Retina (tissue), 1 donor: ENCODE measurements around the gene NEURL2.

Source experiments
- DNase-seq: peaks from one replicate; pipeline ENCODE4 v3.0.0-alpha.2; 2016

Gene NEURL2

GRCh38 chr20:45867136-45867818 lies 23.7 kb downstream of the NEURL2 start:
- no peak for DNase-seq

GRCh38 chr20:45866454-45866853 lies 24.6 kb downstream of the NEURL2 start:
- no peak for DNase-seq

- DNase-seq: no peak
These were observed 27.2 kb downstream of the NEURL2 start for GRCh38 chr20:45863543-45864470.

GRCh38 chr20:45861221-45862075 lies 29.6 kb downstream of the NEURL2 start:
- no peak for DNase-seq

GRCh38 chr20:45860560-45861220 lies 30.3 kb downstream of the NEURL2 start:
- DNase-seq: no peak

GRCh38 chr20:45859916-45860315 lies 31.1 kb downstream of the NEURL2 start:
- no peak for DNase-seq

- DNase-seq: no peak
These were observed 33.2 kb downstream of the NEURL2 start for GRCh38 chr20:45857882-45858216.

GRCh38 chr20:45857114-45857881 lies 33.7 kb downstream of the NEURL2 start, which contains the start of the genes ACOT8 and ZSWIM3:
TSS of gene ACOT8 (minus strand) at chr20:45857392. CDS start at chr20:45857315, 77 bp downstream.
TSS of gene ZSWIM3 (plus strand) at chr20:45857614. CDS start at chr20:45857826, 212 bp downstream.
- DNase-seq: peak; percentile 96

- DNase-seq: no peak
These were observed 37.5 kb downstream of the NEURL2 start for GRCh38 chr20:45853484-45853883.

GRCh38 chr20:45852326-45852725 lies 38.7 kb downstream of the NEURL2 start:
- no peak for DNase-seq

- no peak for DNase-seq
These were observed 39.5 kb downstream of the NEURL2 start for GRCh38 chr20:45851501-45851900.

GRCh38 chr20:45850926-45851325 lies 40.1 kb downstream of the NEURL2 start:
- no peak for DNase-seq

GRCh38 chr20:45850238-45850637 lies 40.8 kb downstream of the NEURL2 start:
- no peak for DNase-seq

- no peak for DNase-seq
These were observed 41.9 kb downstream of the NEURL2 start for GRCh38 chr20:45848969-45849582.

- no peak for DNase-seq
These were observed 42.6 kb downstream of the NEURL2 start for GRCh38 chr20:45848421-45848820.

- no peak for DNase-seq
These were observed 45.6 kb downstream of the NEURL2 start for GRCh38 chr20:45845452-45845851.

GRCh38 chr20:45843506-45843905 lies 47.5 kb downstream of the NEURL2 start:
- no peak for DNase-seq

GRCh38 chr20:45842169-45842812 lies 48.7 kb downstream of the NEURL2 start:
- no peak for DNase-seq

GRCh38 chr20:45841407-45842129 lies 49.4 kb downstream of the NEURL2 start:
- no peak for DNase-seq

- DNase-seq: no peak
These were observed 50.3 kb downstream of the NEURL2 start for GRCh38 chr20:45840700-45841198.
